Activated T-cell treated with anti-CD3 and anti-CD28 coated beads for 24 hours (primary cell): ENCODE measurements around the gene TOPAZ1.

Source experiments
- DNase-seq: peaks from one replicate; pipeline ENCODE4 v3.0.0-alpha.2; 2020; ENCODE audit warnings: low read depth

Gene TOPAZ1

DNA sequence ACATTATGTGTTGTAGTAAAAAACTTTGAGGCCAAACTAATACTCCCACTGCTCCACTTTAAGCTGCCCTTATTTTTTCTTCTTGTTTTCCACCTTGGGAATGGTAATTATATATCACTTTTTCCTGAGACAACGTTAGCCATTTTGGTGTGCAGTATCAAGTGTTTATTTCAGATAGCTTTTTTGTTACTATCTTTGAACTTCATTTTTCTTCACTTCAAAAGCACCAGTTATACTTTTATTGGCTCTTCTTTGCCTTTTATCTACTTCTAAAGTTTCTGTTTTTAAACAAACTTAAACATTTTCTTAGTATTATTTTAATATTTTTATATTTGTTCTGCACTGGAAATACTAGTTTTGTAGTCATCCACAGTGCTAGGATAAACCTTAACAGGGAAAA is 6.5 kb downstream of the TOPAZ1 start:
- no peak for DNase-seq

DNA sequence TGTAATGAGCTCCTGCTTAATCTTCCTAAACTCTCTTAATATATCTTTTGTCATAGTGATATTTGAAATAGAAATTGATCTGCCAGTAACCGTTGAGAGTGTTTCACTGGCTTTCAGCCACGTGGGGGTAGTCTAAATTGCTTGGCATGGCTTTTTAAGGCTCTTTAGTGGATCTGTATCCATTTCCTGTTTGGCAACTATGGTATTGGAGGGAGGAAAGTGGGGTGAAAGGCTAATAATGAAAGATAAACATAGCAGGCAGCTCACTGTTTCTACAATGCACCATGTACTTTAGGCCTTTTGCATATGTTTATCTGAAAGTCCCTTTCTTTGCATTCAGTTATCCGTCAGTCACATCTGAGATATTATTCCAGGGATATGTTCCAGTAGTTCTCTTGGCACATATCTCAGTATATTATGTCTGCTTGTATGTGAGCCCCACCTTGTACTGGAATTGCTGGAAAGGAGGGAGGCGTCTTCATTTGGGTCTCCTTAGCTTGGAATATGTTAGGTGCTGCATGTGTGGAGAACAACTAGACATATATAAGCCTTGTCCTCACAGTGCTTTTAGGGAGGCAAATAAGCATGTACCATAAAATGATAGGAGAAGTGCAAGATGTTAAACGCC is 10.8 kb downstream of the TOPAZ1 start:
- no peak for DNase-seq

DNA sequence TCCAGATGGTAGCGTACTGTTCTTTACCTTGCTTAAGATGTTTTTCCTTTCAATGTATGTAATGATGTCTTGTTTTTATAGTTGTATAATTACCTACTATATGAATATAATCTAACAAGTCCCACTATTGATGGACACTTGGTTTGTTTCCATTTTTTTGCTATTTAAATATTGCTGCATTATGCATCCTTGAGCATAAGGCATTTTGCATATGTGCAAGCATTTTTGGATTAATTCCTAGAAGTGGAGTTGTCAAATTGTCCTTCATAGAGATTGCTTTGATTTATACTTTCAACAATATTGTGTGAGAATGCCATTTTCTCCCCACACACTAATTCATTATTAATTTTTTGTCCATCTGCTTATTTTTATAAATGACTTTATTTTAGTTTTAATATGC is 17.7 kb downstream of the TOPAZ1 start:
- no peak for DNase-seq

GRCh38 chr3:44264146-44264545 is 22.5 kb downstream of the TOPAZ1 start:
- DNase-seq = no peak

- DNase-seq = no peak
These were observed 24.1 kb downstream of the TOPAZ1 start for GRCh38 chr3:44265815-44266214.

DNA sequence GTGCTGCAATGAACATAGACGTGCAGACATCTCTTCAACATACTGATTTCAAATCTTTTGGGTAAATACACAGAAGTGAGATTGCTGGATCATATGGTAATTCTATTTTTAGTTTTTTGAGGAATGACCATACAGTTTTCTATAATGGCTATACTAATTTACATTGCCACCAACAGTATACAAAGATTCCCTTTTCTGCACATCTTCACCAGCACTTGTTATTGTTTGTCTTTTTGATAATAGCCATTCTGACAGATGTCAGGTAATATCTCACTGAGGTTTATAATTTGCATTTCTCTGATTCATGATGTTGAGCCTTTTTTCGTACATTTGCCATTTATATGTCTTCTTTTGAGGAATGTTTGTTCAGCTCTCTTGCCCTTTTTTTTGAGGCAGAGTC is 30.5 kb downstream of the TOPAZ1 start:
- DNase-seq = no peak

GRCh38 chr3:44277925-44278324 is 36.2 kb downstream of the TOPAZ1 start:
- no peak for DNase-seq

DNA sequence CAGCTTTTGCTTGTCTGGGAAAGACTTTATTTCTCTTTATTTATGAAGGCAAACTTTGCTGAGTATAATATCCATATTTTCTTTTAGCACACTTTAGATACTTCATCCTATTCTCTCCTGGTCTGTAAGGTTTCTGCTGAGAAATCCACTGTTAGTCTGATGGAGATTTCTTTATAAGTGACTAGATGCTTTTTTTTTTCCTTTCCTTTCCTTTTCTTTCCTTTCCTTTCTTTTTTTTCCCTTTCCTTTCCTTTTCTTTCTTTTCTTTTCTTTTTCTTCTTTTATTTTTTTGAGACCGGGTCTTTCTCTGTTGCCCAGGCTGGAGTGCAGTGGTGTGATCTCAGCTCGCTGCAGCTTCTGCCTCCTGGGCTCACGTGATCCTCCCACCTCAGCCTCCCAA is 38.4 kb downstream of the TOPAZ1 start:
- DNase-seq = no peak

GRCh38 chr3:44280631-44281030 is 38.9 kb downstream of the TOPAZ1 start:
- DNase-seq = no peak

GRCh38 chr3:44284949-44285348 is 43.3 kb downstream of the TOPAZ1 start:
- DNase-seq = no peak

DNA sequence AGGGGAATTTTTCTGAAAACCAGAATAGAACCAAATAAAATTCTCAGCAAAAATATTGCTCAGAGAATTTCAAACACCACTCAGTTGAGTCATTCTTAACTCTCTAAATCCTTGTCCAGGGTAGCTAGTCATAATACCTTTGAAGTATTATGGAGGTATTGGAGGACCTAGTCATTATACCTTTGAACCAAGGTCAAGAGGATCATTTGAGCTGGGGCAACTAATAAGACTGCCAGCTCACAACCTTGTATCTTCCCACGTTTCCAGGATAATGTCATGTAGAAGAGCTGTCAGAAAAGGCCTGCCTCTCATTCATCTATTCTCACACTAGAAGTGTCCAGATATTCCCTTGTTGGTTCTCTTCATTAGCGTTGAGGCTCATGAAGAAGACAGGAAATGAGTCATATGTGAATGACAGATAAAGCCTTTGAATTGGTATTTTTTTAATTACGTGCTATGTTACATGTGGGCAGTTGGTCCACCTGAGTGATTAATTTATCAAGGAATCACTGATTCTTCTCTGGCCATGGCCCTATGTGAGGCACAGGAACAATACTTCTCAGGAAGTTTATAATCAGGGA is 48.3 kb downstream of the TOPAZ1 start:
- no peak for DNase-seq

DNA sequence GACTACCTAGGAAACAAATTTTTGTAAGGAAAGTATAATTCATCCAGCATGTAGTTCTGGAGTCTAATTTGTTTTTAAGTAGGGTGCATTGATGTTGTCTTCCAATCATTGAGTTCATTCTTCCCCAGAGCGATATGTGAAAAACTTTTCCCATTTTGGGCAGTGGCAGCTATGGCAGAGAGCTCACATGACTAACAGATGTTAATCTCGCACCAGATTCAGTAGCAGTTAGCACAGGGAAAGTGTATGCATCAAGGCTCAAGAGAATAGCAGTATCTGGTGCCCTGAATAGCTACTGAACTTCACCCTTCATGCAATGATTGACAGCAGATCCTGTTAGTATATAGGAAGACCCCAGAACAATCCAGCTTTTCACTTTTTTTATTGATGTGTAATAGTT is 50.6 kb downstream of the TOPAZ1 start:
- no peak for DNase-seq

GRCh38 chr3:44292947-44293346 is 51.3 kb downstream of the TOPAZ1 start:
- no peak for DNase-seq

- DNase-seq = no peak
These were observed 55.6 kb downstream of the TOPAZ1 start for GRCh38 chr3:44297255-44297654.

DNA sequence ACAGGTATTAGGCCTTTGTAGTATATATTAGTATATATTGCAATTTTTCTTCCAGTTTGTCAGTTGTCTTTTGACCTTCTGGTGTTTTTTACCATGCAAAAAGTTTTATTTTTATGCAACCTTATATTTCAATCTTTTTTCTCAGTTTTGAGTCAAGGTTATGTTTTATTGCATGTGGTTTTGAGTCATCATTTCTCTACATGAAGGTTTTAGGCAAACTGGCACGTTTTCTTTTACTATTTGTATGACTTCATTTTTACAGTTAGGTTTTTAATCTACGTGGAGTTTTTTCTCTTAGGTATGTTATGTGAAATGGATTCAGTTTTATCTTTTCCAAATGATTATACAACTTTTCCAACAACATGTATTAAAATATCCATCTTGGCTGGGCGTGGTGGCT is 60.1 kb downstream of the TOPAZ1 start:
- no peak for DNase-seq

DNA sequence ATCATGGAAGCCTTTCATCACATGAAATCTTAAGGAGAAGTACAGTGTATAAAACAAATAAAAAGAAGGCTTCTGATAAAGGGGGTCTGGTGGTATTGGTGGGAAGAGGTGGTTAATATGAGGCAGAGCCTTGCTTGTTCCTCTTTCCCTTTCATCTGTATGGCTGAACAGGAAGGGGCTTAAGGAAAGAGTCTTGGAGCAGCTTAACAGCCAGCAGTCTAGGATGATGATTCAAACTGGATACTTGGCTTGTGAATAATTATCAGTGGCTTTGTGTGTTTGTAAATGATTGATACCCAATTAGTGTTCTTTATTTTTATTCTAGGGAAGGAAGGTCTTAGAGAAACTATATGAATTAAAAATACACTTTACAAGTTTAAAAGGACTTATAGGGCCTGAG is 67.8 kb downstream of the TOPAZ1 start:
- no peak for DNase-seq

DNA sequence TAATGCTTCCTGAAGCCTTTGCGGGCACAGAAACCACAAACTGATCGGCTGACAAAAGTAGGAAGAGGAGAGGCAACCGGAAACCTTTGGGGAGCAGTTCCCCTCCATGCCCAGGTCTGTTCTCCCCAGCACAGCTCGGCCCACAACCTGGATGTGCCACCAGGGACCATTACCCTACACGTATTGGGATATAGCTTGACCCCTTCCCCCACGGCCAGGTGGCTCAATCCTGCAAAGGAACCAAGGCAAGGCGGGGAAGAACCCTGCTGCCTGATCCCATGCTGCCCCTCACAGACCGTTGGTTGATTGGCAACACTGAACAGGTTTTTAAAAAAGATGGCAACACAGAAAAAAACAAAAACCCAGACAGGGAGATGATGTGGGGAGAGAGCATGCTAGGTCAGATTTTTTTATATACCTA is 77.2 kb downstream of the TOPAZ1 start:
- DNase-seq = no peak

DNA sequence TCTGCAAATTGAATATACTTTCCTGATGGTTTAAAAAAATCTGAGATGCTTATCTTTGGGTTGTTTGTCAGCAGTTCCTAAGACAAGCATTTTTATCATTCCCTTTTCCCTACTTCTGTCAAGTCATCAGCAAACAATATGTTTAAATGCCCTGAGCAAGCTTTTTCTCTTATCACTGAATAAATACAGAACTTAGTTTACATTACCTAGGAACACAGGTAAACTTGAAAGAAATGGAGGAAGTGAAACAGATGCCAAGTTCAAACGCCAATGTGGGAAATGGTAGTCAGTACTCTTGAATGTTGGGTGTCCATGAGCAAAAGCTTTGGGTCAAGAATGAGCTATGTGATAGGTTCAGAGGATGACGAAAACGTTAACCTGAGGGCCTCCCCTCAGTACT is 79.6 kb downstream of the TOPAZ1 start:
- no peak for DNase-seq

- peak; percentile 24 for DNase-seq
These were observed 81.8 kb downstream of the TOPAZ1 start for GRCh38 chr3:44323341-44323955.

DNA sequence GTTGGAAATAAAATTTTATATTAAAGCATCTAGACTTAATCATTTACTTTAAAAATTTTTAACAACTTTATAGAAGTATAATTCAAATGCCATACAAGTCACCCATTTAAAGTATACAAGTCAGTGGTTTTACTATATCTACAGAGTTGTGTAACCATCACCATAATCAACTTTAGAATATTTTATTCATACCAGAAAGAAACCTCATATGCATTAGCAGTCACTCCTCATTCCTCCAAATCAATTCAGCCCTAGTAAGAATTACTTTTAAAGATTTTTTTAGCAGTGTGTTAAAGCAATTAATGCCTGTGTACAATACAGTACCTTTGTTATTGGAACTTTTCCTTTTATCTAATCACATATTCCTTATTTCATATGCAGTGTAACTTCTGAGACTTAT is 82.9 kb downstream of the TOPAZ1 start:
- DNase-seq = no peak

- DNase-seq = no peak
These were observed 84.3 kb downstream of the TOPAZ1 start for GRCh38 chr3:44326019-44326418.

DNA sequence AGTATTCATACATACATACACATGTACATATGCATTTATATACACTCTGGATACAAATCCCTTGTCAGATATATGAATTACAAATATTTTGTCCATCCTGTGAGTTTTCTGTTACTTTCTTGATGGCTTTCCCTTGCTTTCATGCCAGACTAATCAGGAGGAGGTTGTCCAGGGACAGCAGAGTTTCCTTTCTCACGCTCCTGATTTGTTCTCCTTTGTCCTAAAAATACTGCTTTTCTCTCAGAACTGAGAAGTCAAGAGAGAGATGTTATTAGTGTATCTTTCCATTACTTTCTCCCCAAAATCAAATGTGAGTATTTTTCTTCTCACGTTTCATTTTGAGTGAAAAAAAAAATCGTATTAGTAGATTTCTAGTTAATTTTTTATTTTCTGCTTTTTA is 84.8 kb downstream of the TOPAZ1 start:
- DNase-seq = no peak

DNA sequence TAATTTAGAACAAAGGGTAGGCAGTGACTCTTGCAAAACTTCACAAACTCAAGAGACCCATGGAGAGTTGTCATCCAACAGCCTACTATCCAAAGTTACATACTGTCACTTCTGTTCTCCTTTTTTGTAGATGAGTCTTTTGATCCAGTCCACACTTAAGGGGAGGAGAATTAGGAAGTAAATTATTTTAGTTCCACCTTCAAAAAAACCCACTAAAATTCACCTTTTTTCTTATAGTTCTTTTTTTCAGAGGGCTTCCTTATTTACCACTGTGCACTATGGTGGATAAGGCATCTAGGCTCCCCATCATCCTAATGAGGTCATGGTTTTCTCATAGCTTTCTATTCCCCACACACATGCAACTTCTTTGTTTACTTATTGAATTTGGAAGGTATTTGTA is 88.3 kb downstream of the TOPAZ1 start:
- no peak for DNase-seq

- DNase-seq = no peak
These were observed 88.8 kb downstream of the TOPAZ1 start for GRCh38 chr3:44330444-44330843.
